ENCODE measurements around the gene DLX5.

The DLX5 gene

DNA sequence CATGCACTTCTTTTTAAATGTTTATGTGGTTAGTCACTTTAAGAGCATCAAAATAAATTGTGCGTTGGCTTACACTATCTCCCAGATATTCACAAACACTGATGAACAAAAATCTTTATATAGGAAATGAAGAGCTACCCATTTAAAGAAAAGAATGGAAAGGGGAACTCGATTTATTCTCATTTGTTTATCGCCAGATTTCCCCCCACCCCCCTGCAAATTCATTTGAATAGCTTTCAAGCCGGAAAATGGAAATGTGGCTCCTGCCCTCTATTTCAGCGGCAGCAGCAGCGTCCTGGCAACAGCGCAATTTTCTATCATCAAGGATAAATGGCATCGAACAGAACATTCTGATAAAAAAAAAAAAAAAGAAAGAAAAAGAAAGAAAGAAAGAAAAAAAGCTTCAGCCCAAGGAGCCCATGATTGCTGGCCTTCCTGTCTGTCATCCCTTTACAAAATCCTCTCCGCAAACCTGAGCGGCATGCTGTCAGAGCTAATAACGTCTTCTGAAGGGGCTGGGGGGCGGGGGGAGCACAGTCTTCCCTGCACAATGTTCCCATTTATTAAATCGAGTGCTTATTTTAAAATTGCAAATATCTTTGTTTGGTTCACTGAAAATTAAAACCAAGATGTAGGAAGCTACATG, 33.0 kb downstream of the DLX5 start:
- DNase-seq (ENCODE audit: low read depth in 2 of 2): no peak

GRCh38 chr7:96989859-96990317, 34.7 kb downstream of the DLX5 start:
- DNase-seq (ENCODE audit: low read depth in 2 of 2): no peak

- no peak for DNase-seq (ENCODE audit: low read depth in 2 of 2)
Measured at GRCh38 chr7:96989241-96989858, 35.3 kb downstream of the DLX5 start.

DNA sequence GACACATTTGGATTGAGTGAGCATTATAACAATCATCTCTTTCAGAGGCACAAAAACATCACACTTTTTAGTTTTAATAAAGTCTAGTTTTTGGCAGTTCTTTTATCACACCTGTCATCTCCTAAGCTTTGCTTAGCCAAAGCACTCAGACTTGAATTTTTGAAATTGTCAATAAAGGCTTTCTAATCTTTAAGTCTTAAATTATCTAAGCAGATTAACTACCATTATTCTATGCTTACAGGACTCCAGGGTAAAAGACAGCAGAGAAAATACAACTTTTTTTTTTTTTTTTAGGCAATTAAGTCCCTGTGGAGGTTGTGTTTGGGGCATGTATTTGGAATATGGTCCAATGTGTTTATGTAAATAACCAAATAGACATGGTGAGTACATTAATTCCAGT, 36.9 kb downstream of the DLX5 start:
- DNase-seq (ENCODE audit: low read depth in 2 of 2): no peak

DNA sequence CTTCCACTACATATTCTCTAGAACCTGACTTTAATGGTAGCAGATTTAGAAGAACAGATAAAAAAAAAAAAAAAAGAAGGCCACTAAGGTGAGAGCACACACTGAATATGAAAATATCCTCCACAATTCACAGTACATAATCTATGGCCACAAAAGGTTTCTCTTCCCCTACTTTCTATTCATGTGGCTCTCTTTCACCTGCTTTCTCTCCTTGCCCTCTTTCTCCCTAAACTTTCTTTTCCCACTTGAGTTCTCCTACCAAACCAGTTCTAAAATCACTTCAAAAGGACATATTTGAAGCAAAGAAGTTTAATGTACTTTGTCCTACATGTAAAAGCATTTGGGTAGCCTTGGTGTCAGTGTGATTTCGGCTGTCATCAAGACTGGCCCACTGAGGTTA, 37.7 kb downstream of the DLX5 start:
- DNase-seq (ENCODE audit: low read depth in 2 of 2): no peak

- DNase-seq (ENCODE audit: low read depth in 2 of 2): no peak
Measured at GRCh38 chr7:96985992-96986391, 38.6 kb downstream of the DLX5 start.

DNA sequence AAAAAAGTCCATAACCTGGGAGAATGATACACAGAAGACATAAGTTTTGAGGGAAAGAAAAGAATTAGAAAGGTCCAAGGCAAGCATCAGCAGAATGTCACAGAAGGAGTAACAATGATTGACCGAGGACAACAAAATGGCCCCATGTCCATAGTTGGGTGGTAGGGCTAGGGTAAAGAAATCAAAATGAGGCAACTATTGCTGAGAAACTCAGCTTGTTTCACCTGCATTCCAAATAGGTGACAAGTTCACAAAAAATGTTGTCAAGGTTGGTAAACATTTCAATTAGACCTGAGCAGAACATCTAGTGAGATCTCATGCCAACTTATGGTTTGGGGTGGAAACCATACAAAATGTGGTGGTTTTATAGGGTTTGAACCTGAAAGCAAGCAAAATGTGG, 42.0 kb downstream of the DLX5 start:
- DNase-seq (ENCODE audit: low read depth in 2 of 2): no peak

DNA sequence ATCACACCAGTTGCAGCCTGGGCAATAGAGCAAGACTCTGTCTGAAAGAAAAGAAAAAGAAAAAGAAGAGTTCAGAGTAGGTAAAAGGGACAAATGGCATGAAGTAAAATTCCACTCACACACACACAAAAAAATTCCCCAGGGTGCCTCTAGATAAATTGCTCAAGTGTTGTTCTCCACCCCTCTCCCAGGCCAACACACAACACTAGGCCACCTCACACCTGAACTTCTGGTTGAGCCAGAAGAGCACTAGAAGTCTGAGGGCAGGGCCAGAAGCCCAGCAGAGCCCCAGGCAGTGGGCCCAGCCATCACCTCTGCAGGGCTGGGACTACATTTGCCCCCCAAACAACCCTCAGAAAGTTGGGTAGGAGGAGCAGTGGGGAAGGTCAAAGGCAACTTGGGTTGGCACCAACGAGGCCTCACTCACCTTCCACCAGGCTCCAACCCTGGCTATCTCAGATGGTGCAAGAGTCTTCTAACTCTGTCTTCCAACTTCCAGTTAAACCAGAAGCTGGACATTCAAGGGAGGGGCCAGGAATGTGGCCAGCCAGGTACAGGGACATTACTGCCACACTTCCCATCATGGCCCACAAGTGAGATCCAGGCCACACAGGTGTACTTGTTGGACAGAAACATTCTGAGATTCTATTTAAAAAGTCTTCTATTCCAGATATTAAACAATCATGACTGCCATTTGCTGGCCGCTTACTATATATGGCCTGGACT, 44.9 kb downstream of the DLX5 start:
- no peak for DNase-seq (ENCODE audit: low read depth in 2 of 2)

GRCh38 chr7:96977445-96977844, 47.2 kb downstream of the DLX5 start:
- no peak for DNase-seq (ENCODE audit: low read depth in 2 of 2)

GRCh38 chr7:96976106-96976505, 48.5 kb downstream of the DLX5 start:
- DNase-seq (ENCODE audit: low read depth in 2 of 2): no peak

DNA sequence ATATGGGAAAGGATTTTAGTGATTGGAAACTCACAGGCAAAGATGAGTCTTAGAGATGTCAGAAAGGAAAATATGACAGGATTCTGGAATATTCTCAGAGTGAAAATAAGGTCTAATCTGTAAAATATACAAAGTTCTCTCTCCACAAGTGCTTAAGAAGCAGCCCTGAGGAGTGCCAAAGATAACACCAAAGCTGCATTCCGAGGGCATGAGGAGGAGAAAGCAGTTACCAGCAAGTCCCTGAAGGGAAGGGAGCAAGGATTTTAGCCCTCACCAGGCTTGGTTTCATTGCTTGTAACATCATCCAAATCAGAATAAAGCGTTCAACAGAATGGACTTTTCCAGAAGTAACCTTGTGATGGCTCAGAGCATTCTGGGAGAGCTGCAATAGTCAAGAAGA, 50.6 kb downstream of the DLX5 start:
- no peak for DNase-seq (ENCODE audit: low read depth in 2 of 2)

GRCh38 chr7:96970739-96971138, 53.9 kb downstream of the DLX5 start:
- DNase-seq (ENCODE audit: low read depth in 2 of 2): no peak

All from stimulated activated CD4-positive, alpha-beta T cell treated with anti-CD3 and anti-CD28 coated beads, Interleukin-12 subunit alpha, Interleukin-12 subunit beta, amount 100 ng/mL, for 24 hours (primary cell).